GM12892 (cell line): ENCODE measurements around the gene AP5B1.

Source experiments
- POLR2A ChIP-seq: IDR thresholded peaks from 2 replicates; pipeline ENCODE4 v1.6.1; 2011; ENCODE audit warnings: low read depth, low read length, control low read depth
- POLR2AphosphoS5 ChIP-seq: IDR thresholded peaks from 2 replicates; pipeline ENCODE4 v1.6.1; 2011; ENCODE audit warnings: low read depth, low read length, control low read depth

DNA sequence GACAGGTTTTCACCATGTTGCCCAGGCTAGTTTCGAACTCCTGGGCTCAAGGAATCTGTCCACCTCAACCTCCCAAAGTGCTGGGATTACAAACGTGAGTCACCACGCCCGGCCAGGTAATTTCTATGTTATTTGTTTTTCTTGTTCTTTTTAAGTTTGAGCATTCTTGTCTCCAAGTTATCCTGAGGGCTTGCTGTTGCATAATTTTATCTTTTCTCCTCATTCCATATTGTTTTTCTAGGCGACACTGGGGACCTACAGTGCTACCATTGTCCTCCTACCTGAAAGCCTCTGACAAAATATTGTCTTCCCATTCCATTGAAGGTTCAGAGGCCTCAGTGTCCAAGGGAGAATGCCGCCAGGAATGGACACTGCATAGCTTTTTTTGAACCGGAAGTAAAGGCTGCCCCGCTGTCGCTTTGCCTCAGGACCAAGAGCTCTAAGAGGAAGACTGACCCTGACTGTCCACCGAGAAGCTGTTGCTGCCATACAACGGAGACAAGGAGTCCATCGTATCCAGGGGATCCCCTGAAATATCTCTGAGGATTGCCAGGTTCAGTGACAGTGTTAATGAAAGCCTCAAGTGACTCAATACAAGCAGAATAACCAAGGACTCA, 9.7 kb downstream of the AP5B1 start:
- TF ChIP-seq POLR2A (no peak), POLR2AphosphoS5 (no peak)
